Neural cell (in vitro differentiated cells): ENCODE results near the gene ZNF513.

Experiments used
- EZH2 ChIP-seq: fragments of 200-600, 300-800 bp; shearing (Covaris generic), sonication (generic); IDR thresholded peaks from 2 replicates; pipeline ENCODE4 v1.6.1; 2014; ENCODE audit warnings: antibody characterized with exemption, low read length, borderline replicate concordance, mild to moderate bottlenecking; ENCODE audit not compliant: insufficient read depth, poor library complexity, severe bottlenecking
- TAF1 ChIP-seq: IDR thresholded peaks from 2 replicates; pipeline ENCODE4 v1.6.1; 2012; ENCODE audit warnings: low read depth
- TF ChIP-seq, protein P1 (sequence below): fragments of 450-650 bp; IDR thresholded peaks from 2 replicates; pipeline ENCODE4 v1.5.1; 2014; ENCODE audit warnings: antibody characterized with exemption, mild to moderate bottlenecking, moderate library complexity; ENCODE audit not compliant: poor library complexity, severe bottlenecking
- TF ChIP-seq, protein P2 (sequence below): IDR thresholded peaks from 2 replicates; pipeline ENCODE4 v1.6.1; 2012; ENCODE audit warnings: borderline replicate concordance

DNA sequence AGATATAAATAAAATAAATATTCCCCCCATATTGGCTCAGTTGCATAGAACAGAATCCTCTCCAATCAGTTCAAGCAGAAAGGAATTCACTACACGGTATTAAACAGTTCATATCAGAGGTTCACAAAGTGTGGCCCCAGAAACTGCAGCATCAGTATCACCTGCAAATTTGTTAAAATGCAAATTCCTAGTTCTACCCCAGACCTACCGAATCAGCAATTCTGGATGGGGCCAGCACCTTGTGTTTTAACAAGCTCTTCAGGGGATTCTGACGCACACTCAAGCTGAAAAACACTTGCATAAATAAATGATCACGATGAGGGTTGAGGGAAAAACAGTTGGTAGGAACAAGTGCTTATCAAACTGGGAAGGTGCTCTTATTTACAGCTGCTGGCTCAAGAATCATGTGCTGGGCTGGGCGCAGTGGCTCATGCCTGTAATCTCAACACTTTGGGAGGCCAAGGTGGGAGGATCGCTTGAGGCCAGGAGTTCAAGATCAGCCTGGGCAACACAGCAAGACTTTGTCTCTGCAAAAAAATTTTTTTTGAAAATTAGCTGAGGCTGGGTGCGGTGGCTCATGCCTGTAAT is 30.3 kb downstream of the ZNF513 start:
- TF ChIP-seq, protein P1, sequence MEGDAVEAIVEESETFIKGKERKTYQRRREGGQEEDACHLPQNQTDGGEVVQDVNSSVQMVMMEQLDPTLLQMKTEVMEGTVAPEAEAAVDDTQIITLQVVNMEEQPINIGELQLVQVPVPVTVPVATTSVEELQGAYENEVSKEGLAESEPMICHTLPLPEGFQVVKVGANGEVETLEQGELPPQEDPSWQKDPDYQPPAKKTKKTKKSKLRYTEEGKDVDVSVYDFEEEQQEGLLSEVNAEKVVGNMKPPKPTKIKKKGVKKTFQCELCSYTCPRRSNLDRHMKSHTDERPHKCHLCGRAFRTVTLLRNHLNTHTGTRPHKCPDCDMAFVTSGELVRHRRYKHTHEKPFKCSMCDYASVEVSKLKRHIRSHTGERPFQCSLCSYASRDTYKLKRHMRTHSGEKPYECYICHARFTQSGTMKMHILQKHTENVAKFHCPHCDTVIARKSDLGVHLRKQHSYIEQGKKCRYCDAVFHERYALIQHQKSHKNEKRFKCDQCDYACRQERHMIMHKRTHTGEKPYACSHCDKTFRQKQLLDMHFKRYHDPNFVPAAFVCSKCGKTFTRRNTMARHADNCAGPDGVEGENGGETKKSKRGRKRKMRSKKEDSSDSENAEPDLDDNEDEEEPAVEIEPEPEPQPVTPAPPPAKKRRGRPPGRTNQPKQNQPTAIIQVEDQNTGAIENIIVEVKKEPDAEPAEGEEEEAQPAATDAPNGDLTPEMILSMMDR, result no peak
- TF ChIP-seq EZH2, result no peak
- TF ChIP-seq TAF1, result no peak
- TF ChIP-seq, protein P2, sequence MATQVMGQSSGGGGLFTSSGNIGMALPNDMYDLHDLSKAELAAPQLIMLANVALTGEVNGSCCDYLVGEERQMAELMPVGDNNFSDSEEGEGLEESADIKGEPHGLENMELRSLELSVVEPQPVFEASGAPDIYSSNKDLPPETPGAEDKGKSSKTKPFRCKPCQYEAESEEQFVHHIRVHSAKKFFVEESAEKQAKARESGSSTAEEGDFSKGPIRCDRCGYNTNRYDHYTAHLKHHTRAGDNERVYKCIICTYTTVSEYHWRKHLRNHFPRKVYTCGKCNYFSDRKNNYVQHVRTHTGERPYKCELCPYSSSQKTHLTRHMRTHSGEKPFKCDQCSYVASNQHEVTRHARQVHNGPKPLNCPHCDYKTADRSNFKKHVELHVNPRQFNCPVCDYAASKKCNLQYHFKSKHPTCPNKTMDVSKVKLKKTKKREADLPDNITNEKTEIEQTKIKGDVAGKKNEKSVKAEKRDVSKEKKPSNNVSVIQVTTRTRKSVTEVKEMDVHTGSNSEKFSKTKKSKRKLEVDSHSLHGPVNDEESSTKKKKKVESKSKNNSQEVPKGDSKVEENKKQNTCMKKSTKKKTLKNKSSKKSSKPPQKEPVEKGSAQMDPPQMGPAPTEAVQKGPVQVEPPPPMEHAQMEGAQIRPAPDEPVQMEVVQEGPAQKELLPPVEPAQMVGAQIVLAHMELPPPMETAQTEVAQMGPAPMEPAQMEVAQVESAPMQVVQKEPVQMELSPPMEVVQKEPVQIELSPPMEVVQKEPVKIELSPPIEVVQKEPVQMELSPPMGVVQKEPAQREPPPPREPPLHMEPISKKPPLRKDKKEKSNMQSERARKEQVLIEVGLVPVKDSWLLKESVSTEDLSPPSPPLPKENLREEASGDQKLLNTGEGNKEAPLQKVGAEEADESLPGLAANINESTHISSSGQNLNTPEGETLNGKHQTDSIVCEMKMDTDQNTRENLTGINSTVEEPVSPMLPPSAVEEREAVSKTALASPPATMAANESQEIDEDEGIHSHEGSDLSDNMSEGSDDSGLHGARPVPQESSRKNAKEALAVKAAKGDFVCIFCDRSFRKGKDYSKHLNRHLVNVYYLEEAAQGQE, result no peak
